GM21390 (cell line): ENCODE data around the gene NPTXR.
"Not testable (repeated sequence)": the region's sequence is repeated elsewhere in the genome, so short reads cannot be mapped to it uniquely, and the experiment has no call there.

Source experiments
- ATAC-seq: cut with Tn5 transposase; IDR thresholded peaks from one replicate; pipeline ENCODE4 v1.9.1; 2021; ENCODE audit not compliant: unreplicated experiment

NPTXR gene

DNA sequence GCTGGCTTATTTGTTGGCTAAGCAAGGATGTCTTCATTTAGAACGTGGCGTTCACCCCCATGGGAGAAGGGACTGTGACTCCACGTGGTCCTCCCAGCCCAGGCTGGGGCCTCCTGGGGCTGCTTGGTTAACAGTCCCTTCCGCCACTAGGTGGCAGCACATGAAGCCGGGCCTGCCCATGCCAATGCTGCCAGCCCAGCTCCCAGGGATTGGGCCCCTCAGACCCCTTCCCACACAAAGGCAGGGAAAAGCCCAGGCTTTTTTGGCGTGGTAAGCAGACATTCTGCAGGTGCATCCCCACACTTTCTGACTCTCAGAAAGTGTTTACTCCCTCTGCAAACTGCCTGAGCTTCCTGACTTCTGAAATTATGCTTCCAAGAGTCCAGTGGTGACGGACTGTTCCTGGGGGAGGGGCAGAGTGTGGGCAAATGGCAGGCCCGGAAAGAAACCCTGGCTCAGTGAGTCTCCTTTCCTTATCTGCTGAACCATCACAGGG lies 25.1 kb upstream of the NPTXR start:
- ATAC-seq: no peak

- no peak for ATAC-seq
Measured at GRCh38 chr22:38868286-38868721, 24.5 kb upstream of the NPTXR start.

DNA sequence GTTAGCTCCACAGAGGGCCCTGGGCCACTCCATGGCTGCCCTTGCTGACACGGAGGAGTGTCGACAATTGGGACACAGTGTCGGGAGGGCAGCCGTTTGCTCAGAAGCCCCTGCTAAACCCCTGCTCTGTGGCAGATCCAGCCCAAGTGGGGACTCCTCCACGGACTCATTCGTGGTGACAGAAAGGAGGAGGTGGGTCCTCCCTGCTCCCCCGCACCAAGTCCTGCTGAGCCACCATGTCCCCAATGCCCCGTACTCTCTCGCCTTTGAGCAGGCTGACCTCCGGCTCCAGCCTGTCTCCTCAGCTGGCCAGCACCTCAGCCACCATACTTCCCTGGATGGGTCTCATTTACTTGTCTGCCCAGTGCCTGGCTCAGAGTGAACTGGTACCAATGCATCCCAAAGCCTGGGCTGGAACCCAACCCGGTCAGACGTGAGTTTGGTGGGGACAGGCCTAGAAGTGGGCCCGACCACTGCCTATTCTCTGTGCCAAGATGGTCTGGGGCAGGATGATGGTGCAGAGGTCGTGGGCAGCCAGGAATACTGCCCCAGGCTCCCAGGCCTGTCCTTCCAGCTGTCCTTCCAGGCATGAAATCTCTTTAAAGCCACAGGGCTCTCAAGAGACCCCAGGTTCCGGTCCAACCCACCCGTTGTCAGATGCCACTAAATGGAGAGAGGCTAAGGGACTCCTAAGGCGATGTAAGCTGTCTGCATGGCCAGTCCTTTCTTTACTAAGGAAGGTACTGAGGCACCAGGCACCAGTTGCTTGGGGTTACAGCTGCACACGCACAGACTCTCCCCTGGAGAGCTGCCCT lies 23.9 kb upstream of the NPTXR start:
- no peak for ATAC-seq

GRCh38 chr22:38867124-38867455 lies 23.3 kb upstream of the NPTXR start:
- no peak for ATAC-seq

- no peak for ATAC-seq
Measured at GRCh38 chr22:38866399-38867123, 22.7 kb upstream of the NPTXR start.

DNA sequence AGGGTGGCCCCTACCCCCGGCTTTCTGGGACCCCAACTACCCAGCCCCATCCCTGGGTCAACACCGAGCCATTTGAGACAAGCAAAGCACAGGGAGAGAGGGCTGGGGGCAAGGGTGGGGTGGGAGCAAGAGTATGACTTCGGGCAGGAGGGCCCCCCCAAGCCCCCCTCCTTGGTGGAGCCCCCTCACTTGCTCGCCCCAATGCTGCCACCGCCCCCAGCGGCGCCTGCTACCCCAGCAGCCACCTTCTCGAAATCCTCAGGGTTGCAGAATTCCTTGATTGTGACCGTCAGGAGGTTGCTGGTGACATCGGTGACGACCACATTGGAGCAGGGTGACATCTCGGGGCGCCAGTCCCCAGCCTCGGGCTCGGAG lies 22.2 kb upstream of the NPTXR start:
- ATAC-seq: no peak

- ATAC-seq: no peak
Measured at GRCh38 chr22:38865201-38866023, 21.6 kb upstream of the NPTXR start.

DNA sequence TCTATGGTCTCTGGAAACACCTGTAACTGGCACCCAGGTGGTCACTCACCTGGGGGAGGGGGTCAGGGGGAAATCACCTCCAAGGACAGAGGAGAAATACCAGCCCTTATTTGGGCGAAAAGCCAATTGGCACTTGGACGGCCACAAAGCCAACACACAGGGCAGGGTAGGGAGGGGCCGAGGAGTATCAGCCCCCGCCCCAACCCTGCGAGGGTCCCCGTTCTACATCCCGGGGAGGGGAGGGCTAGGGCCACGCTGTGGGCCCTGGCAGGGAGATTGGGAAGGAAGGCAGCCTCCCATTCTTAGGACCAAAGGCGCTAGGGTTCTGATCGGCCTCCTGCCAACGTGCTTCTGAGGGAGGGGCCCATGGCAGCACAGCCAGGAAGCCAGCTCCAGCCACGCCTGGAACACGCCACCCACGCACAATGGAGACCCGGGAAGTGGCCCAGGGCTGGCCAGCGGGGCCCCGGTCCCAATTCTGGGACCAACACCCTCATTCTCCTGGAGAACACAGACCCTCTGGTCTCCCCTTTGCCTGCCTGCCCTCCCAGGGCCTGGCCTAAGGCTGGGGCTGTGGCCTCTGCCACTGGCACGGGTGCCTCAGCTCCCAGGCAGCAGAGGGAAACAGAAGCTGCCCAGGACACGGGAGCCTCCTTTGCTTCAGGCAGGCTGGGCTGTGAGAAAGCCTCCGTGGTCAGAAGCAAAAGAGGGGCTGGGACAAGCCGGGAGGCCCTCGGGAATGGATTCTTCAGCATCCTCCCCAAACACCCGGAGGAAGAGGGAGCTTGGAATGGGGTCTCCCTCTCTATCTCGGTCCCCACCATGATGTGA lies 20.7 kb upstream of the NPTXR start:
- ATAC-seq: no peak

GRCh38 chr22:38863531-38864131 lies 19.8 kb upstream of the NPTXR start:
- ATAC-seq: no peak

GRCh38 chr22:38862375-38863329 lies 18.8 kb upstream of the NPTXR start:
- no peak for ATAC-seq

DNA sequence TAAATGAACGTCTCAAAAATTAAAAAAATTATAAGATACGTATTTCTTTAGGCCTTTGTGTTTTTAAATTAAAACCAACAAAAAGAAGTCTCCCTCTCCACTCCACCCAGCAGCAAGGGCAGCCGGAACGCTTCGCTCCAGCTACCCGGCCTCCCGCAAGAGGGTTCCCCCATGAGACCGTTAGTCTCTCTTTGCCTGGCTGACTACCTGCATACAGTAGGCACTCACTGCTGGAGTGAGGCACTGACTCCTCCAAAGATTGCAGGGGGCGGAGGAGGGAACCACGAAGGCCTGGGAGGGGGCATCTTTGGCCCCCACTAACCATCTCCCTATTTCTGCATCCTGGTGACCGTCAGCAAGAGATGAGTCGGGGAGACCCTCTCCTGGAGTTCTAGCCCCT lies 18.1 kb upstream of the NPTXR start:
- no peak for ATAC-seq

DNA sequence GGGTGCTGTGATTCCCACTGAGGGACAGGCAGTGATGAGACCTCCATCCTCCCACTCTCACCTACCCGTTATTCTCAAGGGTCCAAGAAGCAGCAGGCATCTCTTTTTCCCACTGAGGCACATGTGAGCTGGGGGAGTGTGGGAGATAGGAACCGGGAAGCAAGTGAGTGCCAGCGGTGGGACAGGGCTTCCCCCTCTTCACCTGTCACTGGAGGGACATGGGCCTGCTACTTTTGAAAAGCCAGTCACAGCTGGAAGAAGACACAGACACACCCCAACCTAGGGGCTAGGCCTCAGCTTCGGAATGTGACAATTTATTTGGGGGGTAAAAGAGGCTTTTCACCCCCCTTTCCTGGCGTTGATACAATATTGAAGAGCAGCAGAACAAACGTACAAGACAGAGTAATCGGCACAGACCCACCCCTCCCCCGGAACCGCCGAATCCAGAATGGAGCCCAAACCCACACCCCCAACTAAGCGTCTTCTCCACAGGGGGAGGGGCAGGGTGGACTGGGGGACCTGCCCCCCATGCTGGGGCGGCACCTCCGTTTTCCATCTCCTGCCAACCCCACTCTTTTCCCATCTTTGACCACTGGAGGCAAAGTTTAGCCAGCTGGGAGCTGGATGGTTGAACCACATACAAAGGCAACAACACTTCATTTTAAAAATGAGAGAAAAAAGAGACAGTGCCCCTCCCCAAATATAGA lies 17.5 kb upstream of the NPTXR start:
- ATAC-seq: no peak

GRCh38 chr22:38860283-38861169 lies 16.7 kb upstream of the NPTXR start:
- ATAC-seq: no peak

DNA sequence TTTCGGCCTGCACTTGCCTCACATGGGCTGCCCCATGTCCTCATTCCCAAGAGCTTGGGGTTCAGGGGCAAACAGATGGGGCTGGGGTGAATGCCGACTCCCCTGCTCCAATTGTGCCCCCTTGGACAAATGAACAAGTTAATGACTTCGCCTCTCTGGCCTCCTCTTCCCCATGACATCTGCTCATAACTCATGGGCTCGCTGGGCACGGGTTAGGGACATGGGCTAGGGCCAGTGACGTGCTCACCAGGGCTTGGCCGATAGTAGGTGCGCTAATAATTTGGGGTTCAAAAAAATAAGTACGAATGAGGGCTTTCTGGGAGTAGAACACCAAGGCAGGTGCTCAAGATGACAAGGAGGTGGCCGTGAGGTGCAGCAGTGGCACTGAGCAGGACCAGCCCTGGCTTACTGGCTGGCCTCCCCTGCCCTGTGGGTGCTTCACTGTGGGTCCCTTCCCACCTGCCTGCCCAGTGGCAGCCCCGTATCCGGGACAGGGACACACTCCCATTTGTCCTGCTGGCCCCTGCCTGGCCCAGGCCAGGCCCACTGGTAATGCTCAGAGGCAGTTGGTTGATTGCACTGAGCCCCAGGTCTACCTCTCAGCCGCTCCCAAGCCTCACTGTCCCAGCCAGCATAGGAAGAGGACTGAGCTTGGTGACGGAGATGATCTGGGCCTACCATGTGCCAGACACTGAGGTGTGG lies 15.9 kb upstream of the NPTXR start:
- ATAC-seq: no peak

- ATAC-seq: no peak
Measured at GRCh38 chr22:38858492-38858891, 14.7 kb upstream of the NPTXR start.

DNA sequence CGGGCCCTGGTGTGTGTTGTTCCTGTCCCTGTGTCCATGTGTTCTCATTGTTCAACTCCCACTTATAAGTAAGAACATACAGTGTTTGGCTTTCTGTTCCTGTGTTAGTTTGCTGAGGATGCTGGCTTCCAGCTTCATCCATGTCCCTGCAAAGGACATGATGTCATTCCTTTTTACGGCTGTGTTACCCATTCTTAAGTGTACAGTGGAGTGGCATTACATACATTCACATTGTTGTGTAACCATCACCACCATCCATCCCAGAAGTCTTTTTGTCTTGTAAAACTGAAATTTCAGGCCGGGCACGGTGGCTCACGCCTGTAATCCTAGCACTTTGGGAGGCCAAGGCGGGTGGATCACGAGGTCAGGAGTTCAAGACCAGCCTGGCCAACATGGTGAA lies 10.6 kb upstream of the NPTXR start:
- not testable (repeated sequence) for ATAC-seq

DNA sequence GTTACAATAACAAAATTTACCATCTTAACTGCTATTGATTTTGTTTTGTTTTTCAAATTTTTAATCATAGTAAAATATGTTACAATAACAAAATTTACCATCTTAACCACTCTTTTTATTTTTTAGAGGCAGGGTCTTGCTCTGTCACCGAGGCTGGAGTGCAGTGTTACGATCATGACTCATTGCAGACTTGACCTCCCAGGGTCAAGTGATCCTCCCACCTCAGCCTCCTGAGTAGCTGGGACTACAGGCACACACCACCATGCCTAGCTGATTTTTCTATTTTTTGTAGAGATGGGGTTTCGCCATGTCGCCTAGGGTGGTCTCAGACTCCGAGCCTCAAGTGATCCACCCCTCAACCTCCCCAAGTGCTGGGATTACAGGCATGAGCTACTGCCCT lies 10.1 kb upstream of the NPTXR start:
- not testable (repeated sequence) for ATAC-seq
